ENCODE results near the gene GATAD2B.
A peak's percentile ranks its signal among the peaks of the same experiment; 100 is the strongest.

The GATAD2B gene

GRCh38 chr1:153794624-153795329, 128.0 kb downstream of the GATAD2B start:
- Histone ChIP-seq H3K36me3 (ENCODE audit: insufficient read depth, insufficient read length, low read length) (peaks cover 4% of the 10 kb centered on the region), H3K27me3 (ENCODE audit: insufficient read depth, insufficient read length) (no peaks in the 10 kb centered on the region), H3K9me3 (ENCODE audit: insufficient read depth, low read length) (no peaks in the 10 kb centered on the region), H3K4me3 (ENCODE audit: insufficient read length, low read depth) (no peak overlapping the region), H3K4me1 (ENCODE audit: insufficient read depth, insufficient read length) (peaks cover 30% of the 10 kb centered on the region), H3K9ac (ENCODE audit: insufficient read length, low read depth) (peak overlapping the region; percentile 46)
- DNase-seq (ENCODE audit: low read depth, low spot score): no peak
- no peak for TF ChIP-seq YY1 (IDR thresholded peaks at IDR 0.05; ENCODE audit: insufficient read depth, insufficient read length)
- no peak for TF ChIP-seq ZNF274 (IDR thresholded peaks at IDR 0.05; ENCODE audit: low read depth, low read length)
- no peak for TF ChIP-seq SUZ12 (IDR thresholded peaks at IDR 0.05; ENCODE audit: extremely low read depth, insufficient read depth, insufficient read length)

DNA sequence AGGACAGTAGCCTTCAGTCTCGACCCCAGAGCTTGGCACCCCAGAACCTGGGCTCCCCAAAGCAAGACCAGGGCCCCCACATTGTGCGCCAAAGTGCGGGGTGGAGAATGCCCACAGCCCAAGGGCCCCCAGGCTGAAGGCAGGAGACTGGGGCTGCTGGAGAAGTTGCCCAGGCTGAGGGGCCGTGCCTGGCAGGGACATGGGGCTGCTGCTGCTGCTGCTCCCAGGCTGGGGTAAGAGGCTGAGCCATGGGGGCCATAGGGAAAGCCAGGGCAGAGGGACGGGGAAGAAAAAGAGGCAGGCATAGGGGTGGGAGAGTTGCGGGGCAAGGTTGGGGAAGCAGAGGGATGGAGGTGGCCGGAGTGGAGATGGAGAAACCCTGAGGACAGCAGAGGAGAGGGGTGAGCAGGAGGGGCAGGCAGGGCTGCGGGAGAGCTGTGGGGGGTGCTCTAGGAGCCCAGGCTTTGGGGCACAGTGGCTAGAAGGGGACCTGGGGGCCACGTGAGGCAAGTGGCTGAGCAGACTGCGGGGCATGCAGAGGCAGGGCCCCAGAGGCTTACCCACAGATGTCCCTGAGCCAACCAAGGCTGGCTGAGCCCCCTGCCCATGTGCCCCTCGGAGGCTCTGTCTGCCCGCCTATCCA, 128.7 kb downstream of the GATAD2B start:
- no peak for TF ChIP-seq YY1 (IDR thresholded peaks at IDR 0.05; ENCODE audit: insufficient read depth, insufficient read length)
- no peak for TF ChIP-seq SUZ12 (IDR thresholded peaks at IDR 0.05; ENCODE audit: extremely low read depth, insufficient read depth, insufficient read length)
- TF ChIP-seq ZNF274 (IDR thresholded peaks at IDR 0.05; ENCODE audit: low read depth, low read length): no peak

DNA sequence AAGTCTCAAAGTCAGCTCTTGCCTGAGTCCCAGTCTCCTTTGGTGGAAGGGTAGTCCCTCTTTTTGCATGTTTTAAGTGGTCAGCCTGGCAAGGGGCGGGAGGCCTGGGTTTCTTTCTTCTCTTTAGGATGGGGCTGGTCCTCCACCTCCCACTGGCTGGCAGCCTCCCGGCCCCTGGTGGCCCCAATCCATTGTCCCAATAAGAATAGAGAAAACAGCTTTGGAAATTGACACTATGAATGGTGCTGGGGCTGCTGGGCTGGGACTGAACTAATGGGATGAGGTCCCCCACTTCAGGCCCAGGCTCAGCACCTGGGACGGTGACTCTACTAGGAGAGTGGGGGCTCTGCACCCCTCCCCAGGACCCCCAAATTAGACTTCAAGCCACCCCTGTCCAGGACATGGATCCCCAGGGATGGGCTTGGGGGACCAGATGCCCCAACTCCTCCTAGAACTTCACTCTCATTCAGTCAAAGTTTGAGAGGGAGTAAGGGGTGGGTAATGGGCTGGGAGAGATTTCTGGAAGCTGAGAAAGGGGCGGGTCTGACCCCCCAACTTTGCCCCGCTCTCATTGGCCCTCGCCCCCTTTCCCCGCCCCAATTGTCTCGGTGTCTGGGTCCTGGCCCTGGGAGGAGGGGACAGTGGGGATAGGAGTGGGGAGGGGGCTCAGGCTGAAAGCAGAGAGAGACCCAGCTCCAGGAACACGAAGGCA, 129.4 kb downstream of the GATAD2B start:
- DNase-seq (ENCODE audit: low read depth, low spot score): no peak
- H3K9me3 ChIP-seq (ENCODE audit: insufficient read depth, low read length): no peaks in the 10 kb centered on the region
- no peaks in the 10 kb centered on the region for H3K27me3 ChIP-seq (ENCODE audit: insufficient read depth, insufficient read length)
- peaks cover 30% of the 10 kb centered on the region for H3K4me1 ChIP-seq (ENCODE audit: insufficient read depth, insufficient read length)
- no peaks in the 10 kb centered on the region for H3K36me3 ChIP-seq (ENCODE audit: insufficient read depth, insufficient read length, low read length)
- no peak overlapping the region for H3K9ac ChIP-seq (ENCODE audit: insufficient read length, low read depth)
- no peak overlapping the region for H3K4me3 ChIP-seq (ENCODE audit: insufficient read length, low read depth)
- TF ChIP-seq ZNF274 (IDR thresholded peaks at IDR 0.05; ENCODE audit: low read depth, low read length) (no peak), YY1 (IDR thresholded peaks at IDR 0.05; ENCODE audit: insufficient read depth, insufficient read length) (no peak), SUZ12 (IDR thresholded peaks at IDR 0.05; ENCODE audit: extremely low read depth, insufficient read depth, insufficient read length) (no peak)

More for the DNA sequence above, 128.7 kb downstream of the GATAD2B start:
- H3K4me1 ChIP-seq (ENCODE audit: insufficient read depth, insufficient read length): peaks cover 30% of the 10 kb centered on the region
- no peak overlapping the region for H3K4me3 ChIP-seq (ENCODE audit: insufficient read length, low read depth)
- H3K27me3 ChIP-seq (ENCODE audit: insufficient read depth, insufficient read length): no peaks in the 10 kb centered on the region
- no peaks in the 10 kb centered on the region for H3K9me3 ChIP-seq (ENCODE audit: insufficient read depth, low read length)
- peak overlapping the region; percentile 46 for H3K9ac ChIP-seq (ENCODE audit: insufficient read length, low read depth)
- DNase-seq (ENCODE audit: low read depth, low spot score): no peak
- H3K36me3 ChIP-seq (ENCODE audit: insufficient read depth, insufficient read length, low read length): no peaks in the 10 kb centered on the region

DNA sequence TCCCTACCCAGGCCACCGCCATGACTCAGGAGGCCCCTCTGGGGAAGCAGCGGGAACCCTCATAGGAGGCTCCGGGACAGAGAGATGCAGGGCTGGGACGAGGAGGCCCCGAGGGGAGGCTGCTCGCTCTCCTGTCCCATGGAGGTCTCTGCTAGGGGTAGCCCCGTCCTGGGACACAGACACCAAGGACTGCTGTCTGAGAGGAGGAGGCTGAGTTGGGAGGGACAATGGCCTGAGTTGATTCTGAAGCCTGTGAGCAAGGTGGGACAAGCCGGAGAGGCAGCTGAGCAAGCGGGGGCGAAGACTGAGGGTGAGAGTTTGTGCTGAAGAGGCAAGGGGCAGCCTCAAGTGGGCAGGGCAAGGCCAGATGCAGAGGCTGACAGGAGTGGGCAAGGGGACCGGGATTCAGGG, 130.1 kb downstream of the GATAD2B start:
- no peaks in the 10 kb centered on the region for H3K9me3 ChIP-seq (ENCODE audit: insufficient read depth, low read length)
- no peak overlapping the region for H3K4me3 ChIP-seq (ENCODE audit: insufficient read length, low read depth)
- H3K4me1 ChIP-seq (ENCODE audit: insufficient read depth, insufficient read length): peaks cover 27% of the 10 kb centered on the region
- H3K36me3 ChIP-seq (ENCODE audit: insufficient read depth, insufficient read length, low read length): no peaks in the 10 kb centered on the region
- no peaks in the 10 kb centered on the region for H3K27me3 ChIP-seq (ENCODE audit: insufficient read depth, insufficient read length)
- DNase-seq (ENCODE audit: low read depth, low spot score): no peak
- H3K9ac ChIP-seq (ENCODE audit: insufficient read length, low read depth): no peak overlapping the region
- TF ChIP-seq SUZ12 (IDR thresholded peaks at IDR 0.05; ENCODE audit: extremely low read depth, insufficient read depth, insufficient read length): no peak
- no peak for TF ChIP-seq ZNF274 (IDR thresholded peaks at IDR 0.05; ENCODE audit: low read depth, low read length)
- TF ChIP-seq YY1 (IDR thresholded peaks at IDR 0.05; ENCODE audit: insufficient read depth, insufficient read length): no peak

DNA sequence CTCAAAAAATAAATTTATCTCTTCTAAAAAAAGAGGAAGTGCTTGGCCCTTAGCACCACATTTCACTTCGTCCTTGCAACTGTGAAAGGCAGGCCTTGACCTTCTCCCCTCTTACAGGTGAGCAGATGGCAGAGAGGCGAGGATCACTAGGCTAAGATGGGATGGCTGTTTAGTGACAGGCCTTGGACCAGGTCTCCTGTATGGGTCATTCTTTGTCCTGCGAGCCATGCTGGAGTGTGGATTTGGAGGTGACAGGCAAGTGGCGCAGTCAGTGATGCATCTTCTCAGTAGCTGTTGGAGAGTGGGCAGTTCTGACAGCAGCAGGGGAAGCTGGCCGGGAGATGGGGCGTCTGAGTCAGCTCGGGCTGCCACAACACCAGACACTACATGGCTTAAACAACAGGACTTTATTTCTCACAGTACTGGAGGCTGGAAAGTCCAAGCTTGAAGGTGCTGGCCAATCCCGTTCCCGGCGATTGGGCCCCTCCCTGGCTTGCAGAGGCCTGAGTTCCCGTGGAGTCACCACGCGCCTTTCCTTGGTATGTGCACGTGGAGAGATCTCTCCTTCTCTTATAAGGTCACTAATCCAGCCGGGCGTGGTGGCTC, 131.0 kb downstream of the GATAD2B start:
- Histone ChIP-seq H3K9ac (ENCODE audit: insufficient read length, low read depth) (no peak overlapping the region), H3K36me3 (ENCODE audit: insufficient read depth, insufficient read length, low read length) (no peaks in the 10 kb centered on the region), H3K4me1 (ENCODE audit: insufficient read depth, insufficient read length) (peaks cover 24% of the 10 kb centered on the region), H3K4me3 (ENCODE audit: insufficient read length, low read depth) (no peak overlapping the region), H3K9me3 (ENCODE audit: insufficient read depth, low read length) (no peaks in the 10 kb centered on the region), H3K27me3 (ENCODE audit: insufficient read depth, insufficient read length) (no peaks in the 10 kb centered on the region)
- TF ChIP-seq ZNF274 (IDR thresholded peaks at IDR 0.05; ENCODE audit: low read depth, low read length) (no peak), SUZ12 (IDR thresholded peaks at IDR 0.05; ENCODE audit: extremely low read depth, insufficient read depth, insufficient read length) (no peak), YY1 (IDR thresholded peaks at IDR 0.05; ENCODE audit: insufficient read depth, insufficient read length) (no peak)
- no peak for DNase-seq (ENCODE audit: low read depth, low spot score)

DNA sequence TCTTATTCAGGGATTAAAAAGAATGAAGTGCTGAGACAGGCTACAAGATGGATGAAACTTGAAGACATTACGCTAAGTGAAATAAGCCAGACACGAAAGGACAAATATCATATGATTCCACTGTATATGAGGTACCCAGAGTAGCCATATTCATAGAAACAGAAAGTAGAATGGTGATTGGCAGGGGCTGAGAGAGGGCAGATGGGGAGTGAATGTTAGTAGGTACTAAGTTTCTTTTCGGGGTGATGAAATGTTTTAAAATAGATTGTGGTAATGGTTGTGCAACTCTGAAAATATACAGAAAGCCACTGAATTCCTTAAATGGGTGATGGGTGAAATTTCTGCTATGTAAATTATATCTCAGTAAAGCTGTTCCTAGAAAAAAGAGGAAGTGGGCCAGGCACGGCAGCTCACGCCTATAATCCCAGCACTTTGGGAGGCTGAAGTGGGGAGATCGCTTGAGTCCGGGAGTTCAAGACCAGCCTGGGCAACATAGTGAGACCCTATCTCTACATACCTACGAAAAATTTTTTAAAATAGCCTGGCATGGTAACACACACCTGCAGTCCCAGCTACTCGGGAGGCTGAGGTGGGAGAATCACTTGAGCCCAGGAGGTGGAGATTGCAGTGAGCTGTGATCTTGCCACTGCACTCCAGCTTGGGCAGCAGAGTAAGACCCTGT, 131.7 kb downstream of the GATAD2B start:
- no peak overlapping the region for H3K9ac ChIP-seq (ENCODE audit: insufficient read length, low read depth)
- peaks cover 24% of the 10 kb centered on the region for H3K4me1 ChIP-seq (ENCODE audit: insufficient read depth, insufficient read length)
- no peak overlapping the region for H3K4me3 ChIP-seq (ENCODE audit: insufficient read length, low read depth)
- H3K27me3 ChIP-seq (ENCODE audit: insufficient read depth, insufficient read length): no peaks in the 10 kb centered on the region
- no peak for TF ChIP-seq YY1 (IDR thresholded peaks at IDR 0.05; ENCODE audit: insufficient read depth, insufficient read length)
- TF ChIP-seq SUZ12 (IDR thresholded peaks at IDR 0.05; ENCODE audit: extremely low read depth, insufficient read depth, insufficient read length): no peak
- no peak for TF ChIP-seq ZNF274 (IDR thresholded peaks at IDR 0.05; ENCODE audit: low read depth, low read length)
- no peaks in the 10 kb centered on the region for H3K36me3 ChIP-seq (ENCODE audit: insufficient read depth, insufficient read length, low read length)
- DNase-seq (ENCODE audit: low read depth, low spot score): no peak
- 0 out of 2 replicates have a peak, but pooled peaks cover 3% of the 10 kb centered on the region for H3K9me3 ChIP-seq (ENCODE audit: insufficient read depth, low read length)

Measured in NT2/D1 (cell line).